ENCODE results near the gene VWA3A.

- TF ChIP-seq POLR2AphosphoS5 (IDR thresholded peaks at IDR 0.05; ENCODE audit: low read depth, low read length): no peak
- no peak for TF ChIP-seq PAX5 (IDR thresholded peaks at IDR 0.05; ENCODE audit: insufficient read depth, low read length, severe bottlenecking)
- TF ChIP-seq TAF1 (IDR thresholded peaks at IDR 0.05; ENCODE audit: low read depth, low read length): no peak
- TF ChIP-seq POLR2A (IDR thresholded peaks at IDR 0.05; ENCODE audit: low read depth, low read length): no peak
Measured at GRCh38 chr16:22050963-22051362, 41.4 kb upstream of the VWA3A start.
